ENCODE results near the gene MICAL3. TPM values are rescaled to one million over a fixed set of nuclear protein-coding genes. Genes with fewer than 3 reads are reported as not detected.

MICAL3 gene
- total RNA-seq, 4 donors from 2014 or later: 30.4 to 57.1 (median 37.7) TPM

GRCh38 chr22:17796695-17797094 is 227.7 kb downstream of the MICAL3 start:
- Histone ChIP-seq H3K4me3 (no peak overlapping the region), H3K27ac (no peak overlapping the region), H3K9me3 (no peaks in the 10 kb centered on the region), H3K27me3 (no peaks in the 10 kb centered on the region), H3K36me3 (peaks cover 5% of the 10 kb centered on the region), H3K4me1 (no peaks in the 10 kb centered on the region)
- no peak for DNase-seq (ENCODE audit: low spot score in 2 of 2)
- 88% methylated on average over 4 of the region's 5 CpGs for WGBS
- TF ChIP-seq EP300 (IDR thresholded peaks at IDR 0.05) (no peak), POLR2AphosphoS5 (IDR thresholded peaks at IDR 0.05) (no peak), CTCF (IDR thresholded peaks at IDR 0.05) (no peak), POLR2A (IDR thresholded peaks at IDR 0.05) (no peak)

- no peak for TF ChIP-seq POLR2A (IDR thresholded peaks at IDR 0.05)
- TF ChIP-seq POLR2AphosphoS5 (IDR thresholded peaks at IDR 0.05): no peak
- TF ChIP-seq CTCF (IDR thresholded peaks at IDR 0.05): no peak
- TF ChIP-seq EP300 (IDR thresholded peaks at IDR 0.05): no peak
- Histone ChIP-seq H3K9me3 (no peaks in the 10 kb centered on the region), H3K27me3 (no peaks in the 10 kb centered on the region), H3K4me3 (no peak overlapping the region), H3K4me1 (no peaks in the 10 kb centered on the region), H3K27ac (no peak overlapping the region), H3K36me3 (peaks cover 10% of the 10 kb centered on the region)
- no peak for DNase-seq (ENCODE audit: low spot score in 2 of 2)
- WGBS: 88% methylated on average over 28 of the region's 32 CpGs
Measured at GRCh38 chr22:17795661-17796548, 228.5 kb downstream of the MICAL3 start.

- H3K4me1 ChIP-seq: no peaks in the 10 kb centered on the region
- H3K27ac ChIP-seq: no peak overlapping the region
- H3K27me3 ChIP-seq: no peaks in the 10 kb centered on the region
- H3K9me3 ChIP-seq: no peaks in the 10 kb centered on the region
- WGBS: 89% methylated on average over 25 of the region's 25 CpGs
- H3K36me3 ChIP-seq: peaks cover 20% of the 10 kb centered on the region
- H3K4me3 ChIP-seq: no peak overlapping the region
- no peak for DNase-seq (ENCODE audit: low spot score in 2 of 2)
- TF ChIP-seq CTCF (IDR thresholded peaks at IDR 0.05) (no peak), EP300 (IDR thresholded peaks at IDR 0.05) (no peak), POLR2AphosphoS5 (IDR thresholded peaks at IDR 0.05) (no peak), POLR2A (IDR thresholded peaks at IDR 0.05) (no peak)
Measured at GRCh38 chr22:17794726-17795542, 229.4 kb downstream of the MICAL3 start.

- no peak overlapping the region for H3K27ac ChIP-seq
- H3K4me1 ChIP-seq: no peaks in the 10 kb centered on the region
- TF ChIP-seq POLR2A (IDR thresholded peaks at IDR 0.05) (no peak), EP300 (IDR thresholded peaks at IDR 0.05) (no peak), CTCF (IDR thresholded peaks at IDR 0.05) (no peak), POLR2AphosphoS5 (IDR thresholded peaks at IDR 0.05) (no peak)
- H3K36me3 ChIP-seq: peaks cover 35% of the 10 kb centered on the region
- no peak for DNase-seq (ENCODE audit: low spot score in 2 of 2)
- no peaks in the 10 kb centered on the region for H3K27me3 ChIP-seq
- H3K4me3 ChIP-seq: no peak overlapping the region
- 93% methylated on average over 22 of the region's 29 CpGs for WGBS
- no peaks in the 10 kb centered on the region for H3K9me3 ChIP-seq
Measured at GRCh38 chr22:17792854-17793434, 231.4 kb downstream of the MICAL3 start.

All from suprapubic skin (tissue), 4 donors.